Measurements from ENCODE around the gene ENTHD1.

Gene ENTHD1

GRCh38 chr22:39748877-39749276 is 144.7 kb downstream of the ENTHD1 start:
- H3K4me2 ChIP-seq (ENCODE audit: low read depth, low read length, poor library complexity, severe bottlenecking): no peak overlapping the region
- H3K9me3 ChIP-seq (ENCODE audit: insufficient read depth, low read length): no peaks in the 10 kb centered on the region
- no peaks in the 10 kb centered on the region for H3K79me2 ChIP-seq (ENCODE audit: insufficient read depth, low read length)
- TF ChIP-seq EZH2phosphoT487 (conservative IDR thresholded peaks at IDR 0.05; ENCODE audit: low read length): no peak
- no peak for TF ChIP-seq CTCF (IDR thresholded peaks at IDR 0.05; ENCODE audit: insufficient read depth, low read length, poor library complexity, severe bottlenecking)
- no peaks in the 10 kb centered on the region for H3K27me3 ChIP-seq (ENCODE audit: low read length)
- H3K9ac ChIP-seq (ENCODE audit: low read length): no peak overlapping the region
- H3K9me2 ChIP-seq (replicated peaks; ENCODE audit: insufficient read depth, low read length): no peaks in the 10 kb centered on the region
- no peak overlapping the region for H2AFZ ChIP-seq (ENCODE audit: low read depth, low read length, severe bottlenecking)
- no peaks in the 10 kb centered on the region for H3F3A ChIP-seq (ENCODE audit: insufficient read depth)
- no peaks in the 10 kb centered on the region for H3K36me3 ChIP-seq (ENCODE audit: low read length)
- H4K20me1 ChIP-seq (ENCODE audit: low read depth, low read length): no peaks in the 10 kb centered on the region
- H3K27ac ChIP-seq (ENCODE audit: low read depth, low read length): no peak overlapping the region
- no peak overlapping the region for H3K4me3 ChIP-seq (ENCODE audit: insufficient read depth, low read length, poor library complexity, severe bottlenecking)

DNA sequence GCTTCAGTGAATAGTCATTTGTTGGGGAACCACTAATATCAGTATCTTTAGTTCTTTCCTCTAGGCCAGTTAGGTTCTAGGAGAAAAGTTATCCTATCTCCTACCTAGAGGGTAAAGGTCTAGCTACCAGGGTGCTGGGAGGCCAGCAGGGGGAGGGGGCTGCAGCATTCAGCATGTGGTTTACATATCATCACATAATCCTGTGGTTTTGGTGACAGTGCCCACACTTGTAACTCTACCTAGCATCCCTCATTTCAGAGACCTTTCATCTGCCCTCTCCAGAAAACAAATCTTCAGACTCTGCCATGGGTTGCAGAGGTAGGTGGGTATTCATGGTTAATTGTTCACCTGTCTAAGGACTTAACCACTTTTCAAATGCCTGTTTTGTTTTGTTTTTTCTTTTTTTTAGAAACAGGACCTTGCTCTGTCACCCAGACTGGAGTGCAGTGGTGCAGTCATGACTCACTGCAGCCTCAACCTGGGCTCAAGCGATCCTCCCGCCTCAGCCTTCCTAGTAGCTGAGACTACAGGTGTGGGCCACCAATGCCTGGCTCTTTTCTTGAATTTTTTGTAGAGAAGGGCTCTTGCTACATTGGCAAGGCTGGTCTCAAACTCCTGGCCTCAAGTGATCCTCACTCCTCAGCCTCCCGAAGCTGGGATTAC is 146.8 kb downstream of the ENTHD1 start:
- H3K27ac ChIP-seq (ENCODE audit: low read depth, low read length): no peak overlapping the region
- no peak overlapping the region for H2AFZ ChIP-seq (ENCODE audit: low read depth, low read length, severe bottlenecking)
- H3K9me2 ChIP-seq (replicated peaks; ENCODE audit: insufficient read depth, low read length): no peaks in the 10 kb centered on the region
- no peak overlapping the region for H3K4me2 ChIP-seq (ENCODE audit: low read depth, low read length, poor library complexity, severe bottlenecking)
- H3K79me2 ChIP-seq (ENCODE audit: insufficient read depth, low read length): no peaks in the 10 kb centered on the region
- no peaks in the 10 kb centered on the region for H3K27me3 ChIP-seq (ENCODE audit: low read length)
- H3K9me3 ChIP-seq (ENCODE audit: insufficient read depth, low read length): no peaks in the 10 kb centered on the region
- H3K4me3 ChIP-seq (ENCODE audit: insufficient read depth, low read length, poor library complexity, severe bottlenecking): no peak overlapping the region
- H3K36me3 ChIP-seq (ENCODE audit: low read length): no peaks in the 10 kb centered on the region
- H4K20me1 ChIP-seq (ENCODE audit: low read depth, low read length): no peaks in the 10 kb centered on the region
- no peak overlapping the region for H3K9ac ChIP-seq (ENCODE audit: low read length)
- H3F3A ChIP-seq (ENCODE audit: insufficient read depth): no peaks in the 10 kb centered on the region
- TF ChIP-seq EZH2phosphoT487 (conservative IDR thresholded peaks at IDR 0.05; ENCODE audit: low read length) (no peak), CTCF (IDR thresholded peaks at IDR 0.05; ENCODE audit: insufficient read depth, low read length, poor library complexity, severe bottlenecking) (no peak)

DNA sequence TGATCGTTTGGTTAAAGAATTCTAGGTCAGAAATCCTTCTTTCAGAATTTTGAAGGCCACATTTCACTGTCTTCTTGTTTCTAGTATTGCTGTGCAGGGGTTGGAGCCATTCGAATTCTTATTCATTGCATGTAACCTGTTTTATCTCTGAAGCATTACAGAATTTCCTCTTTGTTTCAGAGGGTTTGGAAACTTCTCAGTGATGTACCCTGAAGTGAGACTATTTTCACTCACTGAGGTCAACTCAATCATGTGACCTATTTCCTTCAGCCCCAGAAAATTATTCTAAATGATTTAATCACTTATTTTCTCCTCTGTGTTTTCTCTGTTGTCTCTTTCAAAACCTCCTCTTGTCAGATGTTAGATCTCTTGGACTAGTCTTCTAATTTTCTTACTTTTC is 147.8 kb downstream of the ENTHD1 start:
- Histone ChIP-seq H3K9ac (ENCODE audit: low read length) (no peak overlapping the region), H2AFZ (ENCODE audit: low read depth, low read length, severe bottlenecking) (no peak overlapping the region), H3K4me2 (ENCODE audit: low read depth, low read length, poor library complexity, severe bottlenecking) (no peak overlapping the region), H3K9me3 (ENCODE audit: insufficient read depth, low read length) (no peaks in the 10 kb centered on the region), H3F3A (ENCODE audit: insufficient read depth) (no peaks in the 10 kb centered on the region), H4K20me1 (ENCODE audit: low read depth, low read length) (no peaks in the 10 kb centered on the region), H3K4me3 (ENCODE audit: insufficient read depth, low read length, poor library complexity, severe bottlenecking) (no peak overlapping the region), H3K9me2 (replicated peaks; ENCODE audit: insufficient read depth, low read length) (no peaks in the 10 kb centered on the region), H3K27me3 (ENCODE audit: low read length) (no peaks in the 10 kb centered on the region), H3K27ac (ENCODE audit: low read depth, low read length) (no peak overlapping the region), H3K79me2 (ENCODE audit: insufficient read depth, low read length) (no peaks in the 10 kb centered on the region), H3K36me3 (ENCODE audit: low read length) (no peaks in the 10 kb centered on the region)
- TF ChIP-seq EZH2phosphoT487 (conservative IDR thresholded peaks at IDR 0.05; ENCODE audit: low read length) (no peak), CTCF (IDR thresholded peaks at IDR 0.05; ENCODE audit: insufficient read depth, low read length, poor library complexity, severe bottlenecking) (no peak)

Data from SU-DHL-6 (cell line).